K562 (cell line): ENCODE measurements around the gene CDH5. TPM values are rescaled to one million over a fixed set of nuclear protein-coding genes. Genes with fewer than 3 reads are reported as not detected.

Experiments used
- GTF2A2 ChIP-seq: IDR thresholded peaks from 2 replicates; pipeline ENCODE4 v1.6.1; 2016; ENCODE audit warnings: mild to moderate bottlenecking, missing genetic modification characterization, missing compliant biosample characterization
- NCOA2 ChIP-seq, 2 experiments: fragments of 450-650 bp; IDR thresholded peaks; 2 replicates each; pipeline ENCODE4 v1.6.1; 2018; ENCODE audit warnings: mild to moderate bottlenecking in 2 of 2, moderate library complexity in 1 of 2; ENCODE audit not compliant: partially characterized antibody in 2 of 2
- ZNF830 ChIP-seq: fragments of 250-450 bp; sonication (Bioruptor Pico); IDR thresholded peaks from 2 replicates; pipeline ENCODE4 v1.5.0; 2021; ENCODE audit warnings: mild to moderate bottlenecking
- polyA plus RNA-seq, 8 experiments: library from polyadenylated mRNA; depleted of rRNA in 4 of 8; stranded (reverse) in 5 of 8; unstranded in 3 of 8; fragments of >200 nt; fragmentation: Nextera tagmentation in 2 of 8; fragmentation: Illumina TruSeq in 1 of 8; extraction: Ambion mirVana in 2 of 8; extraction: Trizol in 1 of 8; gene quantifications; 2 replicates each; pipeline versions ENCODE4 v1.2.1 to v1.2.3, GENCODE V29; 2011 to 2014; ENCODE audit warnings: inconsistent platforms in 1 of 8, missing spikeins in 1 of 8
- total RNA-seq, 7 experiments: library from RNA; depleted of rRNA in 6 of 7; stranded (reverse); fragments of >200 nt in 6 of 7; fragmentation: Illumina TruSeq in 2 of 7; extraction: Trizol in 2 of 7; gene quantifications; 2 replicates each; pipeline versions ENCODE4 v1.2.1 to v1.2.3, GENCODE V29; 2011 to 2021; ENCODE audit warnings: low replicate concordance in 1 of 7
- TF ChIP-seq, protein P1 (sequence below), 2 experiments: fragments of 450-650 bp in 1 of 2; sonication (generic) in 1 of 2; formaldehyde crosslinking in 1 of 2; IDR thresholded peaks; 2 replicates each; pipeline versions ENCODE4 v1.7.1 to v1.9.0; 2016 to 2022; ENCODE audit warnings: inconsistent platforms in 1 of 2, mild to moderate bottlenecking in 1 of 2, missing genetic modification reagents in 1 of 2

The CDH5 gene
- total and polyA plus RNA-seq, 9 of the 15 experiments (the other 6 are each of a cell fraction or from before 2014, with no cell fraction given) = not detected

DNA sequence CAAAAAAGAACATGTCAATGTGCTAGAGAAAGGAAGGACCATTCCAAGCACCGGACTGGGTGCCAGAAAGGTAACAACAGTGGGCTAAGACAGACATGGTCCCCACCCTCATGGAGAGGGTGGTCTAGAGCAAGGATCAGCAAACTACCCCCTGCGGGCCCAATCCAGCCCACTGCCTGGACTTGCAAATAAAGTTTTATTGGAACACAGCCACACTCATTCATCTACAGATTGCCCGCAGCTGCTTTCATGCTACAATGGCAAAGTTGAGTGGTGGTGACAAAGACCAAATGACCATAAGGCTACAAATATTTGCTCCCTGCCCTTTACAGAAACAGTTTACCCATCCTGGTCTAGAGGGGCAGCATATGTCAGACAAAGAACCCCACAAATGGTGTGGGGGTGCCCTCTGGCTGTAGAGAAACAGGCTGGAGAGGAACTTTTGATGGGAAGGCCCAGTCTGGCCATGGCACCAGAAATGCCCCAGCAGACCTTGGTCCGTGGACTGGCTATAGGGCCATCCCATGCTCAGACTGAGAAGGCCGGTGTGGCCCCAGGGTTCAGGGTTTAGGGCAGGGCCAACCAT is 15.2 kb downstream of the CDH5 start (continued):
- TF ChIP-seq, protein P1, sequence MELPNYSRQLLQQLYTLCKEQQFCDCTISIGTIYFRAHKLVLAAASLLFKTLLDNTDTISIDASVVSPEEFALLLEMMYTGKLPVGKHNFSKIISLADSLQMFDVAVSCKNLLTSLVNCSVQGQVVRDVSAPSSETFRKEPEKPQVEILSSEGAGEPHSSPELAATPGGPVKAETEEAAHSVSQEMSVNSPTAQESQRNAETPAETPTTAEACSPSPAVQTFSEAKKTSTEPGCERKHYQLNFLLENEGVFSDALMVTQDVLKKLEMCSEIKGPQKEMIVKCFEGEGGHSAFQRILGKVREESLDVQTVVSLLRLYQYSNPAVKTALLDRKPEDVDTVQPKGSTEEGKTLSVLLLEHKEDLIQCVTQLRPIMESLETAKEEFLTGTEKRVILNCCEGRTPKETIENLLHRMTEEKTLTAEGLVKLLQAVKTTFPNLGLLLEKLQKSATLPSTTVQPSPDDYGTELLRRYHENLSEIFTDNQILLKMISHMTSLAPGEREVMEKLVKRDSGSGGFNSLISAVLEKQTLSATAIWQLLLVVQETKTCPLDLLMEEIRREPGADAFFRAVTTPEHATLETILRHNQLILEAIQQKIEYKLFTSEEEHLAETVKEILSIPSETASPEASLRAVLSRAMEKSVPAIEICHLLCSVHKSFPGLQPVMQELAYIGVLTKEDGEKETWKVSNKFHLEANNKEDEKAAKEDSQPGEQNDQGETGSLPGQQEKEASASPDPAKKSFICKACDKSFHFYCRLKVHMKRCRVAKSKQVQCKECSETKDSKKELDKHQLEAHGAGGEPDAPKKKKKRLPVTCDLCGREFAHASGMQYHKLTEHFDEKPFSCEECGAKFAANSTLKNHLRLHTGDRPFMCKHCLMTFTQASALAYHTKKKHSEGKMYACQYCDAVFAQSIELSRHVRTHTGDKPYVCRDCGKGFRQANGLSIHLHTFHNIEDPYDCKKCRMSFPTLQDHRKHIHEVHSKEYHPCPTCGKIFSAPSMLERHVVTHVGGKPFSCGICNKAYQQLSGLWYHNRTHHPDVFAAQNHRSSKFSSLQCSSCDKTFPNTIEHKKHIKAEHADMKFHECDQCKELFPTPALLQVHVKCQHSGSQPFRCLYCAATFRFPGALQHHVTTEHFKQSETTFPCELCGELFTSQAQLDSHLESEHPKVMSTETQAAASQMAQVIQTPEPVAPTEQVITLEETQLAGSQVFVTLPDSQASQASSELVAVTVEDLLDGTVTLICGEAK (IDR thresholded peaks at IDR 0.05) = peak; percentile 84
- TF ChIP-seq, protein P1 (CRISPR knock-in tag; IDR thresholded peaks at IDR 0.05) = 0 out of 2 replicates have a peak, but pooled peaks have one; percentile 52
- TF ChIP-seq GTF2A2 (tag) (no peak), ZNF830 (CRISPR knock-in tag) (no peak), NCOA2 (IDR thresholded peaks at IDR 0.05; ENCODE audit: partially characterized antibody in 2 of 2) (no peak)
